ENCODE measurements around the gene BACH2.

DNA sequence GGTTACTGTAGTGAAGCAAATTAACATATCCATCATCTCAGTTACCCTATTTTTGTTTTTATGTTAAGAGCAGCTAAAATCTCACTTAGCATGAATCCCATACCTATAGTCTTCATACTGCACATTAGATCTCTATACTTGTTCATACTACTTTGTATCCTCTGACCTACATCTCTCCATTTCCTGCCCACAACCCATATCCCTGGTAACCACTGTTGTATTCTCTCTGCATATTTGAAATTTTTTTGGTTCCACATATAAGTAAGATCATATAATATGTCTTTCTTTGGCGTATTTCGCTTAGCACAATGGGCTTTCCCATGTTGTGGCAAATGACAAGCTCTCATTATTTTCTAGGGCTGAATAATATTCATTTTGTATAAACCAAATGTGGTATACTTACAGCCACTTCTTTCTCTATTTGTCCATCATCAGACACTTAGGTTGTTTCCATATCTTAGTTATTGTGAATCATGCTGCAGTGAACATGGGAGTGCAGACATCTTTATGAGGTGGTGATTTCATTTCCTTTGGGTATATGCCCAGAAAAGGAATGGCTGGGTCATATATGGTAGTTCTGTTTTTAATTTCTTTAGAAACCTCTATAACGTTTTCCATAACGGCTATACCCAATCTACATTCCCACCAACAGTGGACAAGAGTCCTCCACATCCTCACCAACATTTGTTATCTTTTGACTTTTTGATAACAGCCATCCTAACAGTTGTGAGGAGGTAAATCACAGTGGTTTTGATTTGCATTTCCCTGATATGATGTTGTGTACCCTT lies 39.8 kb downstream of the BACH2 start:
- TF ChIP-seq, protein P1, sequence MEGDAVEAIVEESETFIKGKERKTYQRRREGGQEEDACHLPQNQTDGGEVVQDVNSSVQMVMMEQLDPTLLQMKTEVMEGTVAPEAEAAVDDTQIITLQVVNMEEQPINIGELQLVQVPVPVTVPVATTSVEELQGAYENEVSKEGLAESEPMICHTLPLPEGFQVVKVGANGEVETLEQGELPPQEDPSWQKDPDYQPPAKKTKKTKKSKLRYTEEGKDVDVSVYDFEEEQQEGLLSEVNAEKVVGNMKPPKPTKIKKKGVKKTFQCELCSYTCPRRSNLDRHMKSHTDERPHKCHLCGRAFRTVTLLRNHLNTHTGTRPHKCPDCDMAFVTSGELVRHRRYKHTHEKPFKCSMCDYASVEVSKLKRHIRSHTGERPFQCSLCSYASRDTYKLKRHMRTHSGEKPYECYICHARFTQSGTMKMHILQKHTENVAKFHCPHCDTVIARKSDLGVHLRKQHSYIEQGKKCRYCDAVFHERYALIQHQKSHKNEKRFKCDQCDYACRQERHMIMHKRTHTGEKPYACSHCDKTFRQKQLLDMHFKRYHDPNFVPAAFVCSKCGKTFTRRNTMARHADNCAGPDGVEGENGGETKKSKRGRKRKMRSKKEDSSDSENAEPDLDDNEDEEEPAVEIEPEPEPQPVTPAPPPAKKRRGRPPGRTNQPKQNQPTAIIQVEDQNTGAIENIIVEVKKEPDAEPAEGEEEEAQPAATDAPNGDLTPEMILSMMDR (IDR thresholded peaks at IDR 0.05; ENCODE audit: insufficient read depth, low read length, poor library complexity, severe bottlenecking) = no peak
- TF ChIP-seq EZH2phosphoT487 (conservative IDR thresholded peaks at IDR 0.05; ENCODE audit: low read length) = no peak
